B cell (primary cell): ENCODE results near the gene CNR2.
"Not testable (repeated sequence)": the region's sequence is repeated elsewhere in the genome, so short reads cannot be mapped to it uniquely, and the experiment has no call there.

Experiments used
- CTCF ChIP-seq: fragments of 200-600 bp; IDR thresholded peaks from one replicate; pipeline ENCODE4 v1.8.0; 2022; ENCODE audit warnings: antibody characterized with exemption, mild to moderate bottlenecking
- EZH2 ChIP-seq: IDR thresholded peaks from 2 replicates; pipeline ENCODE4 v1.6.1; 2012; ENCODE audit warnings: borderline replicate concordance, low read depth, mild to moderate bottlenecking, moderate library complexity, low read length; ENCODE audit not compliant: insufficient read depth, poor library complexity, severe bottlenecking

GRCh38 chr1:23958040-23958809 is 45.1 kb upstream of the CNR2 start:
- TF ChIP-seq CTCF, EZH2: not testable (repeated sequence)
